ENCODE results near the gene AGFG2. TPM values are rescaled to one million over a fixed set of nuclear protein-coding genes. Genes with fewer than 3 reads are reported as not detected.

AGFG2 gene
- total RNA-seq, 1 donor from 2014 or later, result 1.2 TPM

DNA sequence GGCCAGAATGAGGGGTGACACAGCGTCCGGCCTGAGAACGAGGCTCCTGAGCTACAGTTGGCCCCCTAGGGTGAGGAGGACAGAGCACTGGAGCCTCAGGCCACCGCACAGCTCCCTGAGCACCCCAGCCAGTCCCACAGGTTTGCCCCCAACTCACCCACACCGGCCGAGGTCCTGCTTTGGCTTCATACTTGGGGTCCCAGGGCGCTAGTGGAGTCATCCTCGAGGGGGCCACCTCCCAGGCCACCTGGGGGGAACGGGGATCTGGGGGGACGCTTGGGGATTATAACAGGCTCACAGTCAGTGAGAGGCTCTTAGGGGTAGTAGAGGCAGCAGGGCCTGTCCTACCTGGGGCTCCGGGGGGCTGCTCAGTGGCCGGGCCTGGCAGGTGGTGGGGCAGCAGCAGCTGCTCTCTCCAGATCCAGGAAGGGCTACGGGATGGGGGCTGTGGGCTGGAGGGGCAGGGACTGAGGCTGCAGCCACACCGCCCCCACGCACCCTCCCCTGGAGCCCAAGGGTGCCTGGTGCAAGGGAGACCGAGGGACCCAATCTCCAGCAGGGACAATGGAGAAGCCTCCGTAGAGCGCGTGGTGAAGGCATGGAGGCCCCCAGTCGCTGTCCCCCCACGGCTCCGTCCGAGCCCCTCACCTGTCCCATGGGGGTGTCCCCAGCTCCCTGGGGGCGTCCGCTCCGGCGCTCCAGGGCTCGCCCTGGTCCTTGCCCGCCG is 34.1 kb downstream of the AGFG2 start:
- Histone ChIP-seq H4K20me1 (ENCODE audit: low read depth) (peaks cover 6% of the 10 kb centered on the region), H3K79me2 (ENCODE audit: low read depth) (no peaks in the 10 kb centered on the region), H3K4me1 (peaks cover 16% of the 10 kb centered on the region), H3K9ac (no peak overlapping the region), H3K27me3 (peaks cover 16% of the 10 kb centered on the region), H3K36me3 (no peaks in the 10 kb centered on the region), H3K27ac (no peak overlapping the region), H3K4me3 (no peak overlapping the region), H3K4me2 (no peak overlapping the region), H3K9me3 (ENCODE audit: low read depth) (no peaks in the 10 kb centered on the region), H2AFZ (replicated peaks) (no peak overlapping the region), H3F3A (ENCODE audit: low read depth) (peaks cover 19% of the 10 kb centered on the region)
- no peak for TF ChIP-seq EZH2phosphoT487 (IDR thresholded peaks at IDR 0.05)
- TF ChIP-seq, protein P1, sequence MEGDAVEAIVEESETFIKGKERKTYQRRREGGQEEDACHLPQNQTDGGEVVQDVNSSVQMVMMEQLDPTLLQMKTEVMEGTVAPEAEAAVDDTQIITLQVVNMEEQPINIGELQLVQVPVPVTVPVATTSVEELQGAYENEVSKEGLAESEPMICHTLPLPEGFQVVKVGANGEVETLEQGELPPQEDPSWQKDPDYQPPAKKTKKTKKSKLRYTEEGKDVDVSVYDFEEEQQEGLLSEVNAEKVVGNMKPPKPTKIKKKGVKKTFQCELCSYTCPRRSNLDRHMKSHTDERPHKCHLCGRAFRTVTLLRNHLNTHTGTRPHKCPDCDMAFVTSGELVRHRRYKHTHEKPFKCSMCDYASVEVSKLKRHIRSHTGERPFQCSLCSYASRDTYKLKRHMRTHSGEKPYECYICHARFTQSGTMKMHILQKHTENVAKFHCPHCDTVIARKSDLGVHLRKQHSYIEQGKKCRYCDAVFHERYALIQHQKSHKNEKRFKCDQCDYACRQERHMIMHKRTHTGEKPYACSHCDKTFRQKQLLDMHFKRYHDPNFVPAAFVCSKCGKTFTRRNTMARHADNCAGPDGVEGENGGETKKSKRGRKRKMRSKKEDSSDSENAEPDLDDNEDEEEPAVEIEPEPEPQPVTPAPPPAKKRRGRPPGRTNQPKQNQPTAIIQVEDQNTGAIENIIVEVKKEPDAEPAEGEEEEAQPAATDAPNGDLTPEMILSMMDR (IDR thresholded peaks at IDR 0.05), result no peak
- TF ChIP-seq EZH2 (IDR thresholded peaks at IDR 0.05), result no peak
- no peak for DNase-seq (ENCODE audit: low spot score)
- no peak overlapping the region for H3K27ac Mint-ChIP-seq
- H3K27me3 Mint-ChIP-seq (ENCODE audit: insufficient read depth, low read depth), result peaks cover 7% of the 10 kb centered on the region
- peaks cover 26% of the 10 kb centered on the region for H3K4me1 Mint-ChIP-seq
- H3K36me3 Mint-ChIP-seq, result peaks cover 6% of the 10 kb centered on the region
- H3K4me3 Mint-ChIP-seq, result no peak overlapping the region
- no peaks in the 10 kb centered on the region for H3K9me3 Mint-ChIP-seq

DNA sequence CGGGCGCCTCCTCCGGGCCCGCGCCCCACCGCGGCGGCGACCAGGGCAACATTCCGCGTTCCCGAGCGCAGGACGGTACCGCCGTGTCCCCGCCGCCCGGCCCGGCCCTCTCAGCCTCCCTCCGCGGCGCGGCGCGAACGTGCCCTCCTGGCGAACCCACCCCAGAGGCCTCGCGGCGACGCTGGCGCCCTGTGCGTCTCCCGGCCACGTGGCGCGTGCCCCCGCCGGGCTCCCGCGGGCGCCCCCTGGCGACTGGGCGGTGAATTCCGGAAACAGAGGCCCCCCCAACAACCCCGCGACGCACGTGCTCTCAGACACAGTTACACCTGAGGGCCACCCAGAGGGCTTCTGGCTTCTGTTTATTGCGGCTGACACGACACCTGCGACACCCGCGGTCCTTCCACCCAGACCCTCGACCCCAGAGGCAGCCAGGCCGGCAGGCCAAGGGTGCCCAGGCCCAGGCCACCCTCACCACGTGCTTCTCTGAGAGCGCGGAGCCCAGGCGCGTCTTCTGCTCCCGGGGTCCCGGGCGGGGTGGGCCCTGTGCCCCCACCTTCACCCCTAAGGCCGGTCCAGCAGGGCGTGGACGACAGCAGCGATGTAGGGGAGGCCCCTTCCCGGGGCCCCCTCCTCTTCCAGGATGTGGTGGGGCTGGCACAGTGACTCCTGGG is 34.8 kb downstream of the AGFG2 start, which contains the start of gene SAP25:
Gene SAP25 (minus strand): TSS at position 210 of the 671 bp plus-strand sequence. CDS start 158 bp downstream, at position 52.
- H3K4me1 Mint-ChIP-seq, result peaks cover 21% of the 10 kb centered on the region
- Histone ChIP-seq H3K27ac (no peak within 1 kb of the TSS), H3K9ac (no peak within 1 kb of the TSS), H3K9me3 (ENCODE audit: low read depth) (no peaks in the 10 kb centered on the region), H2AFZ (replicated peaks) (no peak within 1 kb of the TSS), H4K20me1 (ENCODE audit: low read depth) (peaks cover 4% of the 10 kb centered on the region), H3K36me3 (no peaks in the 10 kb centered on the region), H3F3A (ENCODE audit: low read depth) (peaks cover 18% of the 10 kb centered on the region), H3K4me2 (no peak within 1 kb of the TSS), H3K4me1 (peaks cover 15% of the 10 kb centered on the region), H3K79me2 (ENCODE audit: low read depth) (no peaks in the 10 kb centered on the region), H3K4me3 (no peak within 1 kb of the TSS), H3K27me3 (peaks cover 16% of the 10 kb centered on the region)
- H3K27me3 Mint-ChIP-seq (ENCODE audit: insufficient read depth, low read depth), result peaks cover 7% of the 10 kb centered on the region
- no peaks in the 10 kb centered on the region for H3K9me3 Mint-ChIP-seq
- TF ChIP-seq, protein P1 (IDR thresholded peaks at IDR 0.05), result peak; percentile 22
- TF ChIP-seq EZH2 (IDR thresholded peaks at IDR 0.05), result no peak
- DNase-seq (ENCODE audit: low spot score), result no peak
- no peak within 1 kb of the TSS for H3K4me3 Mint-ChIP-seq
- peaks cover 6% of the 10 kb centered on the region for H3K36me3 Mint-ChIP-seq
- H3K27ac Mint-ChIP-seq, result no peak within 1 kb of the TSS

DNA sequence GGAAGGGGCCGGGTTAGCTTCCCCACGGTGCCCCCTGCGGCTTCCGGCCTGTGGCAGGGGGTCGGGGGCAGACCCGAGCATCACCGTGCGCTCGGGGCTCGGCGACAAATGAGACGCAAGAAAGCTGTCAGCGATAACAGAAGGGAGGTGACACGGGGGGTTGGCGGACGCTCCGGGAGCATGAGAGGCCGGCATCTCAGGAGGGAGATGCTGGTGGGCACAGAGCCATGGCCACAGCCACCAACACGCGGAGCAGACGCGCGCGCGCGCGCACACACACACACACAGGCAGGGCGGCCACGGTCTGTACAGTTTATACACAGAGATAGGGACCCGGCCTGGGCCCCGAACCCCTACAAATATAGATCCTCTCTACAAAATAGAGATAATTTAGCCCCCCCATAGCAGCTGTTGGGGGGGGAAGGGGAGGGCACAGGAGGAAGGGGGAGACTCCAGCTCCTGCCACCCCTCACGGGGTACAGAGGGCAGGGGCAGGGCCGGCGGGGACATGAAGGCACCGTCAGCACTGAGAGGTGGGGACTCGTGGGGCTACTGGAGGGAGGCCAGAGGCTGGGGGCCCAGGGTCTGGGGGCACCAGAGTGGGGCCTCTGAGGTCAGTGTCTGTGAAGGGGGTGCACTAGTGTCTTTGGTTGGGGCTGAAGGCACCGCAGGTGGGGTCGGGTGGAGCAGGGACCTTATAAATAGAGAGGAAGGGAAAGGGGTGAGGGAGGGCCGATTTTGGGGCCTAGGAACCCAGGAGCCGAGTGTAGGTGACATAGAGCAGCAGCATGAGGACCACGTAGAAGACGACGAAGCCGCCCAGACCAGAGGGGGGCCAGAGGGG is 35.6 kb downstream of the AGFG2 start:
- Histone ChIP-seq H3F3A (ENCODE audit: low read depth) (peaks cover 10% of the 10 kb centered on the region), H3K36me3 (no peaks in the 10 kb centered on the region), H3K9me3 (ENCODE audit: low read depth) (no peaks in the 10 kb centered on the region), H4K20me1 (ENCODE audit: low read depth) (no peaks in the 10 kb centered on the region), H2AFZ (replicated peaks) (no peak overlapping the region), H3K4me3 (no peak overlapping the region), H3K27me3 (peaks cover 16% of the 10 kb centered on the region), H3K9ac (no peak overlapping the region), H3K4me2 (no peak overlapping the region), H3K27ac (no peak overlapping the region), H3K79me2 (ENCODE audit: low read depth) (no peaks in the 10 kb centered on the region), H3K4me1 (peaks cover 9% of the 10 kb centered on the region)
- no peak overlapping the region for H3K27ac Mint-ChIP-seq
- H3K36me3 Mint-ChIP-seq, result peaks cover 6% of the 10 kb centered on the region
- peaks cover 7% of the 10 kb centered on the region for H3K27me3 Mint-ChIP-seq (ENCODE audit: insufficient read depth, low read depth)
- peak overlapping the region; percentile 27 for H3K4me3 Mint-ChIP-seq
- H3K4me1 Mint-ChIP-seq, result peaks cover 13% of the 10 kb centered on the region
- H3K9me3 Mint-ChIP-seq, result no peaks in the 10 kb centered on the region
- no peak for DNase-seq (ENCODE audit: low spot score)
- TF ChIP-seq EZH2 (IDR thresholded peaks at IDR 0.05) (no peak), EZH2phosphoT487 (IDR thresholded peaks at IDR 0.05) (no peak)
- TF ChIP-seq, protein P1 (IDR thresholded peaks at IDR 0.05), result no peak

All from neural progenitor cell (in vitro differentiated cells).